Astrocyte (in vitro differentiated cells and primary cell): ENCODE data around the gene ZNF22. TPM values are rescaled to one million over a fixed set of nuclear protein-coding genes. Genes with fewer than 3 reads are reported as not detected.

ENCODE experiments used
- DNase-seq: peaks from one replicate; pipeline ENCODE4 v3.0.0-alpha.2; 2010; ENCODE audit warnings: low read depth
- FAIRE-seq: peaks from 2 replicates; lab custom pipeline; 2011; peaks lifted over from hg19 to GRCh38; lab: Jason Lieb, UNC
- H2AFZ ChIP-seq: 2 replicates; pipeline ENCODE4 v1.6.0; 2012; ENCODE audit warnings: low read depth, low read length, inconsistent platforms
- H3K27ac ChIP-seq: 2 replicates; pipeline ENCODE4 v1.5.1; 2011; ENCODE audit warnings: low read depth, low read length, inconsistent platforms
- H3K27me3 ChIP-seq: 2 replicates; pipeline ENCODE4 v1.6.0; 2011; ENCODE audit warnings: low read length, inconsistent platforms; ENCODE audit not compliant: insufficient read depth
- H3K36me3 ChIP-seq: 2 replicates; pipeline ENCODE4 v1.5.1; 2011; ENCODE audit warnings: low read length, inconsistent platforms; ENCODE audit not compliant: insufficient read depth
- H3K4me1 ChIP-seq: 2 replicates; pipeline ENCODE4 v1.5.1; 2011; ENCODE audit warnings: low read length, inconsistent platforms; ENCODE audit not compliant: insufficient read depth
- H3K4me2 ChIP-seq: 2 replicates; pipeline ENCODE4 v1.6.0; 2012; ENCODE audit warnings: low read length, inconsistent platforms
- H3K4me3 ChIP-seq: 2 replicates; pipeline ENCODE4 v1.5.1; 2011; ENCODE audit warnings: low read depth, mild to moderate bottlenecking, low read length, inconsistent platforms; ENCODE audit not compliant: insufficient read depth
- H3K79me2 ChIP-seq: 2 replicates; pipeline ENCODE4 v1.6.0; 2012; ENCODE audit warnings: mild to moderate bottlenecking, low read length, inconsistent platforms; ENCODE audit not compliant: insufficient read depth
- H3K9ac ChIP-seq: 2 replicates; pipeline ENCODE4 v1.6.0; 2012; ENCODE audit warnings: mild to moderate bottlenecking, low read length, inconsistent platforms
- H3K9me3 ChIP-seq: 2 replicates; pipeline ENCODE4 v1.5.1; 2012; ENCODE audit warnings: low read depth, mild to moderate bottlenecking, low read length, inconsistent platforms; ENCODE audit not compliant: insufficient read depth
- H4K20me1 ChIP-seq: 2 replicates; pipeline ENCODE4 v1.6.0; 2012; ENCODE audit warnings: low read length, inconsistent platforms; ENCODE audit not compliant: insufficient read depth
- H3K27ac Mint-ChIP-seq: one replicate; pipeline ENCODE4 v1.8.0; 2021; ENCODE audit warnings: mild to moderate bottlenecking, mixed read lengths; ENCODE audit not compliant: unreplicated experiment
- H3K27me3 Mint-ChIP-seq: one replicate; pipeline ENCODE4 v1.8.0; 2021; ENCODE audit warnings: low read depth, mixed read lengths; ENCODE audit not compliant: unreplicated experiment
- H3K36me3 Mint-ChIP-seq: one replicate; pipeline ENCODE4 v1.8.0; 2021; ENCODE audit warnings: low read depth, mixed read lengths; ENCODE audit not compliant: unreplicated experiment
- H3K4me1 Mint-ChIP-seq: one replicate; pipeline ENCODE4 v1.8.0; 2021; ENCODE audit warnings: low read depth, mixed read lengths; ENCODE audit not compliant: unreplicated experiment
- H3K4me3 Mint-ChIP-seq: one replicate; pipeline ENCODE4 v1.8.0; 2021; ENCODE audit warnings: mild to moderate bottlenecking, moderate library complexity, mixed read lengths; ENCODE audit not compliant: unreplicated experiment
- H3K9me3 Mint-ChIP-seq: one replicate; pipeline ENCODE4 v1.8.0; 2021; ENCODE audit warnings: mild to moderate bottlenecking, mixed read lengths; ENCODE audit not compliant: unreplicated experiment
- CTCF ChIP-seq: IDR thresholded peaks from 2 replicates; pipeline ENCODE4 v1.5.1; 2011; ENCODE audit warnings: low read depth, mild to moderate bottlenecking, inconsistent platforms, low read length, moderate library complexity; ENCODE audit not compliant: insufficient read depth
- EZH2 ChIP-seq: IDR thresholded peaks from 2 replicates; pipeline ENCODE4 v1.6.1; 2012; ENCODE audit warnings: mild to moderate bottlenecking, low read length, inconsistent platforms; ENCODE audit not compliant: insufficient read depth
- total RNA-seq: library from RNA; stranded (reverse); gene quantifications from 2 replicates; pipeline ENCODE4 v1.2.1, GENCODE V29; 2021

The ZNF22 gene
- total RNA-seq, 1 donor from 2014 or later = 12.0 TPM

- FAIRE-seq = no peak
- peaks cover 45% of the 10 kb centered on the region for H3K4me1 Mint-ChIP-seq
- H3K27me3 ChIP-seq = no peaks in the 10 kb centered on the region
- peak overlapping the region; percentile 82 for H3K27ac Mint-ChIP-seq
- peaks cover 5% of the 10 kb centered on the region for H3K9me3 Mint-ChIP-seq
- peak overlapping the region; percentile 28 for H3K4me3 Mint-ChIP-seq
- no peak overlapping the region for H2AFZ ChIP-seq
- no peaks in the 10 kb centered on the region for H3K27me3 Mint-ChIP-seq
- H4K20me1 ChIP-seq = no peaks in the 10 kb centered on the region
- H3K9me3 ChIP-seq = no peaks in the 10 kb centered on the region
- no peak for DNase-seq
- H3K36me3 Mint-ChIP-seq = peaks cover 17% of the 10 kb centered on the region
- no peak overlapping the region for H3K4me3 ChIP-seq
- H3K9ac ChIP-seq = no peak overlapping the region
- no peaks in the 10 kb centered on the region for H3K79me2 ChIP-seq
- TF ChIP-seq CTCF (no peak), EZH2 (no peak)
- peaks cover 5% of the 10 kb centered on the region for H3K4me1 ChIP-seq
- no peak overlapping the region for H3K27ac ChIP-seq
- H3K4me2 ChIP-seq = no peak overlapping the region
- H3K36me3 ChIP-seq = no peaks in the 10 kb centered on the region
These were observed 47.9 kb upstream of the ZNF22 start for GRCh38 chr10:44952779-44953231.

GRCh38 chr10:44954042-44954441, 46.7 kb upstream of the ZNF22 start:
- Histone ChIP-seq H3K9ac (no peak overlapping the region), H3K4me2 (no peak overlapping the region), H3K36me3 (no peaks in the 10 kb centered on the region), H3K79me2 (no peaks in the 10 kb centered on the region), H3K4me1 (peaks cover 13% of the 10 kb centered on the region), H4K20me1 (no peaks in the 10 kb centered on the region), H3K9me3 (no peaks in the 10 kb centered on the region), H3K4me3 (no peak overlapping the region), H3K27me3 (no peaks in the 10 kb centered on the region), H3K27ac (no peak overlapping the region), H2AFZ (no peak overlapping the region)
- FAIRE-seq = no peak
- DNase-seq = no peak
- no peak for TF ChIP-seq EZH2
- TF ChIP-seq CTCF = no peak
- no peak overlapping the region for H3K4me3 Mint-ChIP-seq
- peaks cover 47% of the 10 kb centered on the region for H3K4me1 Mint-ChIP-seq
- peaks cover 3% of the 10 kb centered on the region for H3K9me3 Mint-ChIP-seq
- H3K36me3 Mint-ChIP-seq = peaks cover 17% of the 10 kb centered on the region
- H3K27me3 Mint-ChIP-seq = no peaks in the 10 kb centered on the region
- no peak overlapping the region for H3K27ac Mint-ChIP-seq

- Mint-ChIP-seq H3K27ac (no peak overlapping the region), H3K4me3 (no peak overlapping the region), H3K36me3 (peaks cover 17% of the 10 kb centered on the region), H3K9me3 (peaks cover 3% of the 10 kb centered on the region), H3K4me1 (peaks cover 41% of the 10 kb centered on the region), H3K27me3 (no peaks in the 10 kb centered on the region)
- Histone ChIP-seq H3K27ac (no peak overlapping the region), H3K27me3 (no peaks in the 10 kb centered on the region), H3K4me2 (no peak overlapping the region), H3K4me1 (peaks cover 17% of the 10 kb centered on the region), H4K20me1 (no peaks in the 10 kb centered on the region), H3K9ac (no peak overlapping the region), H3K36me3 (no peaks in the 10 kb centered on the region), H3K79me2 (no peaks in the 10 kb centered on the region), H2AFZ (no peak overlapping the region), H3K9me3 (no peaks in the 10 kb centered on the region), H3K4me3 (no peak overlapping the region)
- TF ChIP-seq EZH2 (no peak), CTCF (no peak)
- FAIRE-seq (no peak), DNase-seq (no peak)
These were observed 45.8 kb upstream of the ZNF22 start for GRCh38 chr10:44954962-44955361.
